ENCODE data around the gene PDZRN3. TPM values are rescaled to one million over a fixed set of nuclear protein-coding genes. Genes with fewer than 3 reads are reported as not detected.

The PDZRN3 gene
- total and polyA plus RNA-seq, 10 donors: 1.5 to 5.5 (median 2.8) TPM

DNA sequence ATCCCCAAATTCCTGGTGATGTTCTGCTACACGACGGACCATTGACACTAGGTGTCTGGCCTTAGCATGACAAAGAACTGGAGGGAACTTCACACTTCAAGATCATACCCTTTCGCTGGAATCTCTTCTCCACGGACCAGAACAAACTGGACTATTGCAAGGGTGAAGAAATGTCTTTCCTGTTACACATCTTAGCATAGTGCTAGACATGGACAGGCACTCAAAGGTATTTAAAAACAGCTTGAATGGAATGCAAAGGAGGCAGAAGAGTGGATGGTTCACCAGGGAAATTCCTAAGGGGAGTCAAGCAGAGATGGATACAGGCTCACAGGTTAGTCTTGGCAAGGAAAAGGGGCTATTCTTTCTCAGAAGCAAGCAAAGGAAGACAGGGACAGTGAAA lies 33.5 kb upstream of the PDZRN3 start:
- no peak for DNase-seq
- no peaks in the 10 kb centered on the region for H3K27me3 ChIP-seq (replicated peaks in 1 of 7)
- no peak for TF ChIP-seq POLR2AphosphoS5 (IDR thresholded peaks at IDR 0.05)
- TF ChIP-seq POLR2A (IDR thresholded peaks at IDR 0.05): no peak
- TF ChIP-seq, protein P1, sequence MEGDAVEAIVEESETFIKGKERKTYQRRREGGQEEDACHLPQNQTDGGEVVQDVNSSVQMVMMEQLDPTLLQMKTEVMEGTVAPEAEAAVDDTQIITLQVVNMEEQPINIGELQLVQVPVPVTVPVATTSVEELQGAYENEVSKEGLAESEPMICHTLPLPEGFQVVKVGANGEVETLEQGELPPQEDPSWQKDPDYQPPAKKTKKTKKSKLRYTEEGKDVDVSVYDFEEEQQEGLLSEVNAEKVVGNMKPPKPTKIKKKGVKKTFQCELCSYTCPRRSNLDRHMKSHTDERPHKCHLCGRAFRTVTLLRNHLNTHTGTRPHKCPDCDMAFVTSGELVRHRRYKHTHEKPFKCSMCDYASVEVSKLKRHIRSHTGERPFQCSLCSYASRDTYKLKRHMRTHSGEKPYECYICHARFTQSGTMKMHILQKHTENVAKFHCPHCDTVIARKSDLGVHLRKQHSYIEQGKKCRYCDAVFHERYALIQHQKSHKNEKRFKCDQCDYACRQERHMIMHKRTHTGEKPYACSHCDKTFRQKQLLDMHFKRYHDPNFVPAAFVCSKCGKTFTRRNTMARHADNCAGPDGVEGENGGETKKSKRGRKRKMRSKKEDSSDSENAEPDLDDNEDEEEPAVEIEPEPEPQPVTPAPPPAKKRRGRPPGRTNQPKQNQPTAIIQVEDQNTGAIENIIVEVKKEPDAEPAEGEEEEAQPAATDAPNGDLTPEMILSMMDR (IDR thresholded peaks at IDR 0.05 in 8 of 11, conservative IDR thresholded peaks at IDR 0.05 in 3 of 11): no peak
- no peaks in the 10 kb centered on the region for H3K9me3 ChIP-seq
- no peak overlapping the region for H3K4me3 ChIP-seq
- intact Hi-C loops (cut with DNase I; ENCODE audit: low total_unique reads): no loop called here
- no peaks in the 10 kb centered on the region for H3K36me3 ChIP-seq
- no peaks in the 10 kb centered on the region for H3K4me1 ChIP-seq
- no peak overlapping the region for H3K27ac ChIP-seq
- WGBS, 5 donors: 58 to 72% (median 68%) methylated on average over 4 of the region's 4 CpGs

GRCh38 chr3:73657186-73657585 lies 32.4 kb upstream of the PDZRN3 start:
- intact Hi-C loops (cut with DNase I; ENCODE audit: low total_unique reads): no loop called here
- TF ChIP-seq POLR2A (IDR thresholded peaks at IDR 0.05) (no peak), POLR2AphosphoS5 (IDR thresholded peaks at IDR 0.05) (no peak)
- TF ChIP-seq, protein P1 (IDR thresholded peaks at IDR 0.05 in 8 of 11, conservative IDR thresholded peaks at IDR 0.05 in 3 of 11): no peak
- no peaks in the 10 kb centered on the region for H3K4me1 ChIP-seq
- no peak overlapping the region for H3K27ac ChIP-seq
- no peaks in the 10 kb centered on the region for H3K27me3 ChIP-seq (replicated peaks in 1 of 7)
- H3K36me3 ChIP-seq: no peaks in the 10 kb centered on the region
- H3K9me3 ChIP-seq: no peaks in the 10 kb centered on the region
- DNase-seq: no peak
- no peak overlapping the region for H3K4me3 ChIP-seq

DNA sequence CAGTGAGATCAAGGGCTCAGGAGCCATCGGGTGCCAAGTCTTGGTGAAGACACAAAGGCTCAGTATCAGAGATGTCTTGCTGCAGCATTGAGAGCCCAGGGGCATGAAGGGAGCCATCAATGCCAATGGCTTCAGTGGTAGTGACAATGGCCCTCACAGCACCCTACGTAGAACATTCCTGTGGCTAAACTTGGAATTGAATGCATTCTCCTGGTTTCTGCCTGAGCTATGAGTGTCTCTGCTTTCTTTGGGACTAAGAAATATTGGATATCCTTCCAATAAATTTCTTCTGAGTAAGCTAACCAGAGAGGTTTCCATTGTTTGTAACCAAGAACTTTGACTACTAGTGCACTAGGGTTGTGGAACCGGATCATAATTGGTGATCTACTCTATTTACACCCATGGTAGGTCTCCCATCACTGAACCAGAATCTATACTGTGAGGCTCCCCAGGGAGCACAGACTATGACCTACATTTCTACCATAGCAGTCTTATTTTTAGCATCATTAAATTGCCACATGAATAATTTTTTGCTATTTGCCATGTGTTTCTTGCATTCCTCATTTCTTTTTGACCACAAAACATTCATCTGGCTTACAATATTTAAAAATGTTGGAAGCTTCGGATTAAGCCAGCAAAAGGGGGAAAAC lies 31.6 kb upstream of the PDZRN3 start:
- Histone ChIP-seq H3K36me3 (no peaks in the 10 kb centered on the region), H3K4me3 (no peak overlapping the region), H3K9me3 (no peaks in the 10 kb centered on the region), H3K27ac (no peak overlapping the region), H3K27me3 (replicated peaks in 1 of 7) (no peaks in the 10 kb centered on the region), H3K4me1 (no peaks in the 10 kb centered on the region)
- WGBS, 5 donors: 81 to 89% (median 83%) methylated on average over 4 of the region's 4 CpGs
- intact Hi-C loops (cut with DNase I; ENCODE audit: low total_unique reads): no loop called here
- no peak for DNase-seq
- no peak for TF ChIP-seq POLR2A (IDR thresholded peaks at IDR 0.05)
- no peak for TF ChIP-seq POLR2AphosphoS5 (IDR thresholded peaks at IDR 0.05)
- TF ChIP-seq, protein P1 (IDR thresholded peaks at IDR 0.05 in 8 of 11, conservative IDR thresholded peaks at IDR 0.05 in 3 of 11): no peak

DNA sequence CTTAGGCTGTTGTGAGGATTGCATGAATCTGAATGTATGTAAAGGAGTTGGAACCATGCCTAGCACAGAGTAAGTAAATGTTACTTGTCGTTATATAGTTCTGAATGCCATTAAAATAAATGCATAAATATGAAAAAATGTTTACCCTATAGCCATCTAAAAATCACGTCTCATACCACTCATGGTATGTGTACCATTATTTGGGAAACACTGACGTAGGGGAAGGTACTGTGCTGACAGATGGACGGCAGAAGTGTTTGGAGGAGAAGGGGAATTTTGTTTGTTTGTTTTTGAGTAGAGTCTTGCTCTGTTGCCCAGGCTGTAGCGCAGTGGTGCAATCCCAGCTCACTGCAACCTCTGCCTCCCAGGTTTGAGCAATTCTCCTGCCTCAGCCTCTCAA lies 30.5 kb upstream of the PDZRN3 start:
- Histone ChIP-seq H3K4me3 (no peak overlapping the region), H3K4me1 (no peaks in the 10 kb centered on the region), H3K9me3 (no peaks in the 10 kb centered on the region), H3K36me3 (no peaks in the 10 kb centered on the region), H3K27me3 (replicated peaks in 1 of 7) (no peaks in the 10 kb centered on the region), H3K27ac (no peak overlapping the region)
- DNase-seq: no peak
- TF ChIP-seq POLR2A (IDR thresholded peaks at IDR 0.05) (no peak), POLR2AphosphoS5 (IDR thresholded peaks at IDR 0.05) (no peak)
- TF ChIP-seq, protein P1 (IDR thresholded peaks at IDR 0.05 in 8 of 11, conservative IDR thresholded peaks at IDR 0.05 in 3 of 11): no peak
- 87 to 97% (median 89%) methylated on average over 5 of the region's 5 CpGs for WGBS, 5 donors
- intact Hi-C loops (cut with DNase I; ENCODE audit: low total_unique reads): no loop called here
